SU-DHL-6 (cell line): ENCODE results near the gene LSS.

Experiments
- H2AFZ ChIP-seq: fragments of 200-600 bp; sonication (generic); 2 replicates; pipeline ENCODE4 v1.6.1; 2014; ENCODE audit warnings: low read depth, mild to moderate bottlenecking, moderate library complexity, mixed read lengths, antibody characterized with exemption, low read length; ENCODE audit not compliant: severe bottlenecking
- H3F3A ChIP-seq: fragments of 200-600 bp; shearing (Covaris generic); 2 replicates; pipeline ENCODE4 v1.6.0; 2016; ENCODE audit warnings: antibody characterized with exemption, mild to moderate bottlenecking; ENCODE audit not compliant: insufficient read depth
- H3K27ac ChIP-seq: fragments of 200-600 bp; sonication (generic); 2 replicates; pipeline ENCODE4 v1.5.1; 2016; ENCODE audit warnings: low read depth, mild to moderate bottlenecking, low read length, moderate library complexity, mixed read lengths
- H3K27me3 ChIP-seq: fragments of 200-600 bp; sonication (generic), shearing (Covaris generic); 2 replicates; pipeline ENCODE4 v1.6.0; 2014; ENCODE audit warnings: mild to moderate bottlenecking, low read length
- H3K36me3 ChIP-seq: fragments of 200-600 bp; sonication (generic); 2 replicates; pipeline ENCODE4 v1.6.1; 2014; ENCODE audit warnings: mild to moderate bottlenecking, low read length, mixed read lengths
- H3K4me2 ChIP-seq: fragments of 300-600, 200-600 bp; shearing (Covaris generic), sonication (generic); 2 replicates; pipeline ENCODE4 v1.6.0; 2014; ENCODE audit warnings: low read length, low read depth, mild to moderate bottlenecking; ENCODE audit not compliant: poor library complexity, severe bottlenecking
- H3K4me3 ChIP-seq: fragments of 200-600 bp; sonication (generic); 2 replicates; pipeline ENCODE4 v1.5.1; 2014; ENCODE audit warnings: antibody characterized with exemption, low read length, mild to moderate bottlenecking, mixed read lengths; ENCODE audit not compliant: insufficient read depth, poor library complexity, severe bottlenecking
- H3K79me2 ChIP-seq: fragments of 200-600 bp; sonication (generic); 2 replicates; pipeline ENCODE4 v1.6.1; 2014; ENCODE audit warnings: mild to moderate bottlenecking, low read length, moderate library complexity; ENCODE audit not compliant: insufficient read depth
- H3K9ac ChIP-seq: fragments of 200-600 bp; sonication (generic); 2 replicates; pipeline ENCODE4 v1.7.0; 2014; ENCODE audit warnings: mild to moderate bottlenecking, low read length
- H3K9me2 ChIP-seq: fragments of 200-600 bp; sonication (generic); replicated peaks from 2 replicates; pipeline ENCODE4 v1.6.1; 2014; ENCODE audit warnings: low read length; ENCODE audit not compliant: insufficient read depth
- H3K9me3 ChIP-seq: fragments of 200-600 bp; sonication (generic); 2 replicates; pipeline ENCODE4 v1.6.1; 2014; ENCODE audit warnings: low read length, mixed read lengths; ENCODE audit not compliant: insufficient read depth
- H4K20me1 ChIP-seq: fragments of 200-600 bp; sonication (generic); 2 replicates; pipeline ENCODE4 v1.6.1; 2014; ENCODE audit warnings: low read depth, mild to moderate bottlenecking, antibody characterized with exemption, low read length, moderate library complexity, mixed read lengths
- EZH2phosphoT487 ChIP-seq: fragments of 200-600 bp; sonication (generic), shearing (Covaris generic); conservative IDR thresholded peaks from 2 replicates; pipeline ENCODE4 v1.6.1; 2018; ENCODE audit warnings: mild to moderate bottlenecking, antibody characterized with exemption, low read length, moderate library complexity, mixed read lengths
- TF ChIP-seq, protein P1 (sequence below): fragments of 200-600 bp; sonication (generic); IDR thresholded peaks from one replicate; pipeline ENCODE4 v1.5.1; 2017; ENCODE audit warnings: antibody characterized with exemption, mild to moderate bottlenecking, low read length, moderate library complexity; ENCODE audit not compliant: insufficient read depth, poor library complexity, severe bottlenecking

The LSS gene

DNA sequence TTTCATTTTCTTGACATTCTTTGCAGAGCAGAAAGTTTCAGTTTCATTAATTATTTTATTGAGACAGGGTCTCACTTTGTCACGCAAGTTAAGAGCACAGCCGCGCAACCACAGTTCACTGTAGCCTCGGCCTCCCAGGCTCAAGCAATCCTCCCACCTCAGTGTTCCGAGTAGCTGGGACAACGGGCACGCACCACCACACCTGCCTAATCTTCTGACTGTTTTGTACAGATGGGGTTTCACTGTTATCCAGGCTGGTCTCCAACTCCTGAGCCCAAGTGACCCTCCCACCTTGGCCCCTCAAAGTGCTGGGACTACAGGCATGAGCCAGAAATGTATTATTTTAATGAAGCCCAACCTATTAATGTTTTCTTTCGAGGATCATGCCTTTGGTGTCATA is 41.3 kb downstream of the LSS start:
- no peak overlapping the region for H3K27ac ChIP-seq
- no peaks in the 10 kb centered on the region for H3K79me2 ChIP-seq
- H4K20me1 ChIP-seq: no peaks in the 10 kb centered on the region
- H3K36me3 ChIP-seq: no peaks in the 10 kb centered on the region
- H3F3A ChIP-seq: peaks cover 13% of the 10 kb centered on the region; the same call in 1 of the 2 replicates
- H2AFZ ChIP-seq: no peak overlapping the region
- H3K9me3 ChIP-seq: no peaks in the 10 kb centered on the region
- no peak overlapping the region for H3K9ac ChIP-seq
- TF ChIP-seq, protein P1, sequence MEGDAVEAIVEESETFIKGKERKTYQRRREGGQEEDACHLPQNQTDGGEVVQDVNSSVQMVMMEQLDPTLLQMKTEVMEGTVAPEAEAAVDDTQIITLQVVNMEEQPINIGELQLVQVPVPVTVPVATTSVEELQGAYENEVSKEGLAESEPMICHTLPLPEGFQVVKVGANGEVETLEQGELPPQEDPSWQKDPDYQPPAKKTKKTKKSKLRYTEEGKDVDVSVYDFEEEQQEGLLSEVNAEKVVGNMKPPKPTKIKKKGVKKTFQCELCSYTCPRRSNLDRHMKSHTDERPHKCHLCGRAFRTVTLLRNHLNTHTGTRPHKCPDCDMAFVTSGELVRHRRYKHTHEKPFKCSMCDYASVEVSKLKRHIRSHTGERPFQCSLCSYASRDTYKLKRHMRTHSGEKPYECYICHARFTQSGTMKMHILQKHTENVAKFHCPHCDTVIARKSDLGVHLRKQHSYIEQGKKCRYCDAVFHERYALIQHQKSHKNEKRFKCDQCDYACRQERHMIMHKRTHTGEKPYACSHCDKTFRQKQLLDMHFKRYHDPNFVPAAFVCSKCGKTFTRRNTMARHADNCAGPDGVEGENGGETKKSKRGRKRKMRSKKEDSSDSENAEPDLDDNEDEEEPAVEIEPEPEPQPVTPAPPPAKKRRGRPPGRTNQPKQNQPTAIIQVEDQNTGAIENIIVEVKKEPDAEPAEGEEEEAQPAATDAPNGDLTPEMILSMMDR: no peak
- no peak for TF ChIP-seq EZH2phosphoT487
- no peak overlapping the region for H3K4me2 ChIP-seq
- H3K4me3 ChIP-seq: no peak overlapping the region
- no peaks in the 10 kb centered on the region for H3K9me2 ChIP-seq
- no peaks in the 10 kb centered on the region for H3K27me3 ChIP-seq

DNA sequence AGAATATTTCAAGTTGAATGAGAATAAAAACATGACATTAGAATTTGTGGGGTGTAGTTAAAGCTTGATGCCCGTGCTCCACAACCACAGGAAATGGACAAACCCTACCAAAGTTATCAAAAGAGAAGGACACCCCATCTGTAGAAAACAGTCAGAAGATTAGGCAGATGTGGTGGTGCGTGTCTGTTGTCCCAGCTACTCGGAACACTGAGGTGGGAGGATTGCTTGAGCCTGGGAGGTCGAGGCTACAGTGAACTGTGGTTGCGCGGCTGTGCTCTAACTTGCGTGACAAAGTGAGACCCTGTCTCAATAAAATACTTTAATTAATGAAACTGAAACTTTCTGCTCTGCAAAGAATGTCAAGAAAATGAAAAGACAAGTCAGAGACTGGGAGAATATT is 42.9 kb downstream of the LSS start:
- no peaks in the 10 kb centered on the region for H3K9me2 ChIP-seq
- H3K9me3 ChIP-seq: no peaks in the 10 kb centered on the region
- H3K36me3 ChIP-seq: no peaks in the 10 kb centered on the region
- peak overlapping the region; percentile 49 for H3K27ac ChIP-seq
- H3K9ac ChIP-seq: peak overlapping the region; percentile 55
- peak overlapping the region; percentile 59 for H3K4me2 ChIP-seq
- H3F3A ChIP-seq: peaks cover 13% of the 10 kb centered on the region; the same call in 1 of the 2 replicates
- no peaks in the 10 kb centered on the region for H4K20me1 ChIP-seq
- no peaks in the 10 kb centered on the region for H3K79me2 ChIP-seq
- H3K4me3 ChIP-seq: peak overlapping the region; percentile 56
- TF ChIP-seq, protein P1: no peak
- TF ChIP-seq EZH2phosphoT487: no peak
- peak overlapping the region; percentile 70 for H2AFZ ChIP-seq
- no peaks in the 10 kb centered on the region for H3K27me3 ChIP-seq

DNA sequence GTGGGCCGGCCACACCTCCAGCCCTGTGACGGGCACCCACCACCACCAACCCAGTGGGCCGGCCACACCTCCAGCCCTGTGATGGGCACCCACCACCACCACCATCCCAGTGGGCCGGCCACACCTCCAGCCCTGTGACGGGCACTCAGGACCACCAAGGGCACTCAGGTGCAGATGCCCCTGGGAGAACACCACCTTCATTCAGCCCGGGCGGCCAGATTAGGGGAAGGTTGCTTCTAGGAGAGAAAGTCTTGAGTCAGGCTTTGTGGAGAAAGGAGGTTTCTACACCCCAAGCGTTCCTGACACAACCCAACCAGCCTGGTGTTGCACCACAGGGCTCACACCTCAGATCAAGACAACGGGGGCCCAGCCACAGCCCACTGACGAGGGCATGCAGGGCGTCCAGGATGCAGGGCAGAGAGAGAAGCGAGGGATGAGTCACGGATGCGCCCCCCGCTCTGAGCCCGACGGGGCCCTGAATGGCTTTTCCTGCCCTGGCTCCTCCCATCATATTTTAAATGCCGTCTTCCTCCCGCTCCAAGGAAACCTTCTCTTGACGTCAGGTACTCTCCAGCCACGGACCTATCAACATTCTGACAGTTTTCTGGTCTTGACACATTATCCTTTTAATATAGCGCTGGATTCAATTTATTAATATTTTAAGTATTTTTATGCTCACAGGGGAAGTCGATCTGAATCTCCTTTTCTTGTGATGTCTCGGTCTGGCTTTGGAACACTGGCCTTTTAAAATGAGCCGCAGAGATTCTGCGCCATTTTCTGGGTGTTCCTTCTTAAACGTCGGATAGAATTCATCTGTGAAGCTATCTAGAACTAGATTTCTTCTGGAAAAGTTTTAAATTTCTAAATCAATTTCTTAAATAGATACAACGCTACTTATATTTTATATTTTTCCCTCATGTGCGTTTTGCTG is 43.7 kb downstream of the LSS start:
- Histone ChIP-seq H3F3A (peaks cover 13% of the 10 kb centered on the region; the same call in 1 of the 2 replicates), H4K20me1 (no peaks in the 10 kb centered on the region), H3K36me3 (no peaks in the 10 kb centered on the region), H3K79me2 (no peaks in the 10 kb centered on the region), H2AFZ (peak overlapping the region; percentile 70), H3K4me2 (peak overlapping the region; percentile 59), H3K27ac (peak overlapping the region; percentile 49), H3K4me3 (peak overlapping the region; percentile 56), H3K27me3 (no peaks in the 10 kb centered on the region), H3K9ac (peak overlapping the region; percentile 55), H3K9me2 (no peaks in the 10 kb centered on the region), H3K9me3 (no peaks in the 10 kb centered on the region)
- no peak for TF ChIP-seq EZH2phosphoT487
- TF ChIP-seq, protein P1: no peak
